ENCODE results near the gene KDM1A.
"Not testable (repeated sequence)": the region's sequence is repeated elsewhere in the genome, so short reads cannot be mapped to it uniquely, and the experiment has no call there.

The KDM1A gene
- long read RNA-seq, donor 1, transcript KDM1A-206 (1 exons, 2,810 nt), result major isoform, 22 of 83 reads
- long read RNA-seq, donor 1, transcript KDM1A-201 (19 exons, 3,033 nt), result minor isoform, 10 of 83 reads
- long read RNA-seq, donor 1, partial matches to known transcripts, result 41 of 83 reads
- long read RNA-seq, donor 1, other reads (novel, unspliced or antisense), result 10 of 83 reads
- long read RNA-seq, donor 2, transcript KDM1A-201 (19 exons, 3,033 nt), result major isoform, 6 of 32 reads
- long read RNA-seq, donor 2, partial matches to known transcripts, result 22 of 32 reads
- long read RNA-seq, donor 2, other reads (novel, unspliced or antisense), result 0 of 32 reads
- long read RNA-seq, donor 3, transcript KDM1A-206 (1 exons, 2,810 nt), result major isoform, 20 of 41 reads
- long read RNA-seq, donor 3, partial matches to known transcripts, result 20 of 41 reads
- long read RNA-seq, donor 3, other reads (novel, unspliced or antisense), result 0 of 41 reads
- long read RNA-seq, donor 4, transcript KDM1A-201 (19 exons, 3,033 nt), result minor isoform, 7 of 79 reads
- long read RNA-seq, donor 4, transcript KDM1A-206 (1 exons, 2,810 nt), result major isoform, 25 of 79 reads
- long read RNA-seq, donor 4, partial matches to known transcripts, result 41 of 79 reads
- long read RNA-seq, donor 4, other reads (novel, unspliced or antisense), result 6 of 79 reads
- long read RNA-seq, donor 5, transcript KDM1A-201 (19 exons, 3,033 nt), result major isoform, 11 of 67 reads
- long read RNA-seq, donor 5, transcript KDM1A-206 (1 exons, 2,810 nt), result major isoform, 11 of 67 reads
- long read RNA-seq, donor 5, partial matches to known transcripts, result 33 of 67 reads
- long read RNA-seq, donor 5, other reads (novel, unspliced or antisense), result 11 of 67 reads
- long read RNA-seq, donor 6, transcript KDM1A-206 (1 exons, 2,810 nt), result major isoform, 22 of 61 reads
- long read RNA-seq, donor 6, partial matches to known transcripts, result 36 of 61 reads
- long read RNA-seq, donor 6, other reads (novel, unspliced or antisense), result 0 of 61 reads
- long read RNA-seq, donor 7, transcript KDM1A-201 (19 exons, 3,033 nt), result minor isoform, 9 of 121 reads
- long read RNA-seq, donor 7, transcript KDM1A-206 (1 exons, 2,810 nt), result major isoform, 31 of 121 reads
- long read RNA-seq, donor 7, partial matches to known transcripts, result 71 of 121 reads
- long read RNA-seq, donor 7, other reads (novel, unspliced or antisense), result 10 of 121 reads
- long read RNA-seq, donor 8, transcript KDM1A-201 (19 exons, 3,033 nt), result major isoform, 11 of 43 reads
- long read RNA-seq, donor 8, transcript KDM1A-206 (1 exons, 2,810 nt), result minor isoform, 10 of 43 reads
- long read RNA-seq, donor 8, partial matches to known transcripts, result 13 of 43 reads
- long read RNA-seq, donor 8, other reads (novel, unspliced or antisense), result 9 of 43 reads

GRCh38 chr1:23019094-23019862 lies at the start of gene KDM1A:
TSS of gene KDM1A (plus strand) at chr1:23019468. CDS start at chr1:23019597, 129 bp downstream.
- DNase-seq, result peak; percentile 97

- no peak for DNase-seq
Measured at GRCh38 chr1:22970096-22970495, 49.2 kb upstream of the KDM1A start.

GRCh38 chr1:22971161-22971560 lies 48.1 kb upstream of the KDM1A start:
- no peak for DNase-seq

GRCh38 chr1:22971611-22972405 lies 47.5 kb upstream of the KDM1A start:
- DNase-seq, result no peak

GRCh38 chr1:22972760-22973159 lies 46.5 kb upstream of the KDM1A start, which contains the start of gene LACTBL1:
TSS of gene LACTBL1 (minus strand) at chr1:22972866. CDS start at chr1:22972316, 550 bp downstream.
- DNase-seq, result no peak

GRCh38 chr1:22975694-22976093 lies 43.6 kb upstream of the KDM1A start:
- DNase-seq, result no peak

- DNase-seq, result no peak
Measured at GRCh38 chr1:22976127-22976460, 43.2 kb upstream of the KDM1A start.

- DNase-seq, result peak; percentile 44
Measured at GRCh38 chr1:22976461-22977243, 42.6 kb upstream of the KDM1A start.

GRCh38 chr1:22978299-22978698 lies 41.0 kb upstream of the KDM1A start:
- DNase-seq, result no peak

- DNase-seq, result not testable (repeated sequence)
Measured at GRCh38 chr1:22980471-22980790, 38.8 kb upstream of the KDM1A start.

- DNase-seq, result no peak
Measured at GRCh38 chr1:22983944-22984343, 35.3 kb upstream of the KDM1A start.

GRCh38 chr1:22992384-22992783 lies 26.9 kb upstream of the KDM1A start:
- DNase-seq, result not testable (repeated sequence)

- not testable (repeated sequence) for DNase-seq
Measured at GRCh38 chr1:22993220-22993795, 26.0 kb upstream of the KDM1A start.

GRCh38 chr1:22995774-22996173 lies 23.5 kb upstream of the KDM1A start:
- no peak for DNase-seq

GRCh38 chr1:22997528-22997927 lies 21.7 kb upstream of the KDM1A start:
- not testable (repeated sequence) for DNase-seq

GRCh38 chr1:23000133-23000532 lies 19.1 kb upstream of the KDM1A start:
- DNase-seq, result not testable (repeated sequence)

GRCh38 chr1:23002218-23002617 lies 17.1 kb upstream of the KDM1A start:
- not testable (repeated sequence) for DNase-seq

GRCh38 chr1:23004112-23004511 lies 15.2 kb upstream of the KDM1A start:
- DNase-seq, result no peak

GRCh38 chr1:23004769-23005168 lies 14.5 kb upstream of the KDM1A start:
- not testable (repeated sequence) for DNase-seq

Measured in right kidney (tissue), 9 donors.